ENCODE measurements around the gene GAS6.

GRCh38 chr13:113882267-113882630 is 18.4 kb upstream of the GAS6 start:
- TF ChIP-seq, protein P1, sequence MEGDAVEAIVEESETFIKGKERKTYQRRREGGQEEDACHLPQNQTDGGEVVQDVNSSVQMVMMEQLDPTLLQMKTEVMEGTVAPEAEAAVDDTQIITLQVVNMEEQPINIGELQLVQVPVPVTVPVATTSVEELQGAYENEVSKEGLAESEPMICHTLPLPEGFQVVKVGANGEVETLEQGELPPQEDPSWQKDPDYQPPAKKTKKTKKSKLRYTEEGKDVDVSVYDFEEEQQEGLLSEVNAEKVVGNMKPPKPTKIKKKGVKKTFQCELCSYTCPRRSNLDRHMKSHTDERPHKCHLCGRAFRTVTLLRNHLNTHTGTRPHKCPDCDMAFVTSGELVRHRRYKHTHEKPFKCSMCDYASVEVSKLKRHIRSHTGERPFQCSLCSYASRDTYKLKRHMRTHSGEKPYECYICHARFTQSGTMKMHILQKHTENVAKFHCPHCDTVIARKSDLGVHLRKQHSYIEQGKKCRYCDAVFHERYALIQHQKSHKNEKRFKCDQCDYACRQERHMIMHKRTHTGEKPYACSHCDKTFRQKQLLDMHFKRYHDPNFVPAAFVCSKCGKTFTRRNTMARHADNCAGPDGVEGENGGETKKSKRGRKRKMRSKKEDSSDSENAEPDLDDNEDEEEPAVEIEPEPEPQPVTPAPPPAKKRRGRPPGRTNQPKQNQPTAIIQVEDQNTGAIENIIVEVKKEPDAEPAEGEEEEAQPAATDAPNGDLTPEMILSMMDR (IDR thresholded peaks at IDR 0.05; ENCODE audit: insufficient read depth, low read length, poor library complexity, severe bottlenecking): no peak
- no peak for TF ChIP-seq EZH2phosphoT487 (conservative IDR thresholded peaks at IDR 0.05; ENCODE audit: low read length)

Data from SU-DHL-6 (cell line).